Cerebellar cortex (tissue), 1 donor: ENCODE measurements around the gene GDF10.

Experiments
- DNase-seq: peaks from one replicate; pipeline ENCODE4 v3.0.0-alpha.2; 2015; ENCODE audit warnings: low spot score

Gene GDF10

DNA sequence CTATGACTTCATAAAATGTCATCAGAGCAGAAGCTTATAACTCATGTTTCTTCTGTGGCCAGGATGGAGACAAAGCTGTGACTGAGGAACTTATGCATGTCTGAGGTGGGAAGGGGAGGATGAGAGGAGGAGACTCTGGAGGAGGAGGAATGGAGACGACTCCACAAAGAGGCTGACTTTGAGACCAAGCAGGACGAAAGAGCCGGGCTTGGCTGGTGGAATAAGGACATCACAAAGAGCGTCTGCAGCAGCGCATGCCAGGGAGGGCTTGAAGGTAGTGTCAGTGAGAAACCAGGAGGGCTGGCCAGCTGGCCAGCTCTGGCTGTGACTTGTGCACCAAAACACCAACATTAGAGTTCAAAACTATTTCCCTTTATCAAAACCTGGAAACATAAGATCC, 16.1 kb downstream of the GDF10 start:
- no peak for DNase-seq

DNA sequence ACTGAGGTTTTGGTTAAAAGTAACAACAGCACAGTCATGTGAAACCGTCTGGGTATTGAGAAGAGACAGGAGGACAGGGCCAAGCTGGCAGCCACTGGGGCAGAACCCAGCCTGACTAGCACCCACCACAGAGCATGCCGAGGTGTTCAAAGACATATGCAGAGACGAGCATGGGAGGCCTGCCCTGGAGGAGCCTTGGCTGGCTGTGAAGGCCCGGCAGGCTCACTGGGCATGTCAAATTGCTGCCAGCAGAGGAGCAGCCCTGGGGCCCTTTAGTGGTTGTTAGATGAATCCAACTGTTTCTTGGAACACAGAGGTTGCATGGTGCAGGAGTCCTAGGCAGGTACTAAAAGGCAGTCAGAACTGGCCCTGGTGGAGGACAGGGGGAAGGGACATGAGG, 17.3 kb downstream of the GDF10 start:
- no peak for DNase-seq

DNA sequence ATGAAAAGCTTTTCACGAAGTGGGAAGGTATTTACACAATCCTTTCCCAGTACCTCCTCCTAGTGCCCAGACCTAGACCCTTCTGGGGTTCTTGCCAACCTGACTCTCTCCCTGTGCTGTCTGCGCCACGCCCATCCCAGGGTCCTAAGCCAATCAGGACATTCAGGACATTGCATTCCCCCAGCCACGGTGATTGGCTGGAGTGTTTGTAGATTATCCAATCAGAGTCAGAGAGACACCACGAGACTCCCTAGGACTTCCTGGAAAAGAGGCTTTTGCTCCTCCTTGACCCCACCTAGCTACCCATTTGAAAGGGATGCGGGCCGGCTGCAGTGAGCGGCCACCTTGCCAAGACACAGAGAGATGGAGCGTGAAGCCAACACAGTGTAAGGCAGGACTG, 18.7 kb downstream of the GDF10 start:
- DNase-seq: no peak

GRCh38 chr10:47319784-47320183, 19.8 kb downstream of the GDF10 start:
- DNase-seq: no peak

GRCh38 chr10:47320812-47321211, 20.8 kb downstream of the GDF10 start:
- DNase-seq: no peak

GRCh38 chr10:47321521-47322195, 21.7 kb downstream of the GDF10 start:
- no peak for DNase-seq

DNA sequence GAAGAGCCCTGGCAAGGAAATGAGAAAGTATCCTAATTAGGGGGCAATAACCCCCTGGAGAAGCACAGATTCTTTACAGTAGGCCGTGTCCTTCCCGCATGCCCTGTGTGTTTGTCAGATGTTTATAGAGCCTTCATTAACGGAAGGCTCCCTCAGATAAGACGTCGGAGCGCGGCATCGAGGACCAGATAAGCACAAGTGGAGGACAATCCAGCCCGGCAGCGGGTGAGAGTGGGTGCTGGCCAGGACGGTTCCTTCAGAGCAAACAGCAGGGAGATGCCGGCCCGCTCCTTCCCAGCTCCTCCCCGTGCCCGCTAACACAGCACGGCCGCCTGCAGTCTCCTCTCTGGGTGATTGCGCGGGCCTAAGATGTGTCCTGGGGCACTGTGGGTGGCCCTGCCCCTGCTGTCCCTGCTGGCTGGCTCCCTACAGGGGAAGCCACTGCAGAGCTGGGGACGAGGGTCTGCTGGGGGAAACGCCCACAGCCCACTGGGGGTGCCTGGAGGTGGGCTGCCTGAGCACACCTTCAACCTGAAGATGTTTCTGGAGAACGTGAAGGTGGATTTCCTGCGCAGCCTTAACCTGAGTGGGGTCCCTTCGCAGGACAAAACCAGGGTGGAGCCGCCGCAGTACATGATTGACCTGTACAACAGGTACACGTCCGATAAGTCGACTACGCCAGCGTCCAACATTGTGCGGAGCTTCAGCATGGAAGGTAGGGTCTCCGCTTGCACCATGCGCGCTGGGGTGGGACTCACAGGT, 22.5 kb downstream of the GDF10 start, which contains the start of gene GDF2:
Gene GDF2, plus strand, starts transcription at position 155 of the 762 bp plus-strand sequence. Its CDS starts 215 bp downstream, at position 370.
- no peak for DNase-seq

- DNase-seq: no peak
Observed at GRCh38 chr10:47323087-47323486, 23.1 kb downstream of the GDF10 start.

- no peak for DNase-seq
Observed at GRCh38 chr10:47323636-47324296, 23.8 kb downstream of the GDF10 start.

DNA sequence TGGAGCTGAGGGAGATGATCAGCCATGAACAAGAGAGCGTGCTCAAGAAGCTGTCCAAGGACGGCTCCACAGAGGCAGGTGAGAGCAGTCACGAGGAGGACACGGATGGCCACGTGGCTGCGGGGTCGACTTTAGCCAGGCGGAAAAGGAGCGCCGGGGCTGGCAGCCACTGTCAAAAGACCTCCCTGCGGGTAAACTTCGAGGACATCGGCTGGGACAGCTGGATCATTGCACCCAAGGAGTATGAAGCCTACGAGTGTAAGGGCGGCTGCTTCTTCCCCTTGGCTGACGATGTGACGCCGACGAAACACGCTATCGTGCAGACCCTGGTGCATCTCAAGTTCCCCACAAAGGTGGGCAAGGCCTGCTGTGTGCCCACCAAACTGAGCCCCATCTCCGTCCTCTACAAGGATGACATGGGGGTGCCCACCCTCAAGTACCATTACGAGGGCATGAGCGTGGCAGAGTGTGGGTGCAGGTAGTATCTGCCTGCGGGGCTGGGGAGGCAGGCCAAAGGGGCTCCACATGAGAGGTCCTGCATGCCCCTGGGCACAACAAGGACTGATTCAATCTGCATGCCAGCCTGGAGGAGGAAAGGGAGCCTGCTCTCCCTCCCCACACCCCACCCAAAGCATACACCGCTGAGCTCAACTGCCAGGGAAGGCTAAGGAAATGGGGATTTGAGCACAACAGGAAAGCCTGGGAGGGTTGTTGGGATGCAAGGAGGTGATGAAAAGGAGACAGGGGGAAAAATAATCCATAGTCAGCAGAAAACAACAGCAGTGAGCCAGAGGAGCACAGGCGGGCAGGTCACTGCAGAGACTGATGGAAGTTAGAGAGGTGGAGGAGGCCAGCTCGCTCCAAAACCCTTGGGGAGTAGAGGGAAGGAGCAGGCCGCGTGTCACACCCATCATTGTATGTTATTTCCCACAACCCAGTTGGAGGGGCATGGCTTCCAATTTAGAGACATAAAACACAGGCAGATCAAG, 25.6 kb downstream of the GDF10 start:
- DNase-seq: no peak

GRCh38 chr10:47326306-47326926, 26.4 kb downstream of the GDF10 start:
- no peak for DNase-seq

DNA sequence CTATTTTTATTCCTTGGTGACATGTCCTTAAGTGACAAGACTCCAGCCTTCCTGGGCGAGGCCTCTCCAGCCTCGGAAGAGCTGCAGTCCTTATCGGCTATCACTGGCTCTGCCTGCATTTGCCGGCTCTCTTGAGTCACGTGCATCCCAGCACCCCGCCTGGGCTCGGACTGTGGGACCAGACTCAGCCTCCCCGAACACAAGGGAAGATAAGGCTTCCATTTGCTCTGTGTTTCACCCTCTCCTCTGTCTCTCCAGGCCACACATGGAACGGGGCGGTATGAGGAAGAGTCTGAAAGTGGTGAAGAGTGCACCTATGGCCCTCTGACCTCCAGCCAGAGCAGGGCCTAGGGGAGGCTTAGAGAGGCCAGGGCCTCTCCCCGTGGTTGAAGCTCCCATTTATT, 26.9 kb downstream of the GDF10 start:
- no peak for DNase-seq

DNA sequence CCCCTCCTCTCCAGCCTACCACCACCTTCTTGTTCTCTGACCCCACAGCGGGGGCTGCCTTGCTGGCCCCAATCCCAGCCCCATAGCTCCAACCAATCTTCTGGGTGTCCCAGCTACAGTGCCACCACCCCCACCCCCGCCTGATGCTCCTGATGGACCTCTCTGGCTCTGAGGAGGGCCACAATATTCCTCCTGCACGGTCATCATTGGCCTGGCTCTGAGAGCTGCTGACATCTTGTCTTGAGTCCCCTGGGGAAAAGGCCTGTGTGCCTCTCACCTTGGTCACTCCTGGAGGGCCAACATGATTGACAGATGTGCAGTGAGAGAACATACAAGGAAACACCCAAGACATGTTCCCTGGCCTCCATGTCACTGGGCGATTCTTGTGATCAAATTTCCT, 29.9 kb downstream of the GDF10 start:
- DNase-seq: no peak

- no peak for DNase-seq
Observed at GRCh38 chr10:47330366-47330765, 30.4 kb downstream of the GDF10 start.

DNA sequence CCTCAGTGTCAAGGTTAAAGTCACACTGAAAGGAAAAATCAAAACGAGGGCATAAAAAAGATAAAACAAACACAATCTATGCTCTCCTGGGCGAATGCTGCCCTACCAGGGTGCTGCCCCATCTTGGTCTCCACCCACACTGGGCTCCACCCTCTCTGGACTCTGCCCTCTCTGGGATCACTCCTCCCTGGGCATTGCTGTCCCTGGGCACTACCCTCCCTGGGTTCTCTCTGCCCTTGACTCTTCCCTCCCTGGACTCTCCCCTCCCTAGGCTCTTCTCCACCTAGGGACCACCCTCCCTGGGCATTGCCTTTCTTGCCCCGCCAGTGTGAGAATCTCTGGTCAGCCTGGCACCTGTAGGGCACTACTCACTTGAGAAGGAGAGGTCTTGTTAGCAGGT, 30.8 kb downstream of the GDF10 start:
- no peak for DNase-seq

- DNase-seq: no peak
Observed at GRCh38 chr10:47331491-47331890, 31.5 kb downstream of the GDF10 start.

- no peak for DNase-seq
Observed at GRCh38 chr10:47331954-47332353, 32.0 kb downstream of the GDF10 start.

DNA sequence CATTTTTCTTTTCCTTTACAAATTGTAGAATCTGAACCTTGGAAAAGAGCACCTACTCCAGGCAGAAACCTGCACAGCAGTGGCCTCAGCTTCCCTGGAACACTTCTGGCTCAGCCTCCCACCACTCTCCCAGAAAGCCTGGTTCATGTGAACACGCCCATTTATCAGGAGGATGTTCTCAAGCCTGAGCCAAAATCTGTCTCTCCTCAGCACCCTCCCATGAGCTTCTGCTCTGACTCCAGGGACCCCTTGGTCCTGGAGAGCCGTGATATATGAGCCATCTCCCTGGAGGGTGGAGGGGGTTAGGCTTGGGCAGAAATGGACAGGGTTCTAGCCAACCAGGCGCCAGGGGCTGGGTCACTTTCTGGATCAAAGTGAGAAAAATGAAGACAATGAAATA, 32.4 kb downstream of the GDF10 start:
- DNase-seq: no peak

DNA sequence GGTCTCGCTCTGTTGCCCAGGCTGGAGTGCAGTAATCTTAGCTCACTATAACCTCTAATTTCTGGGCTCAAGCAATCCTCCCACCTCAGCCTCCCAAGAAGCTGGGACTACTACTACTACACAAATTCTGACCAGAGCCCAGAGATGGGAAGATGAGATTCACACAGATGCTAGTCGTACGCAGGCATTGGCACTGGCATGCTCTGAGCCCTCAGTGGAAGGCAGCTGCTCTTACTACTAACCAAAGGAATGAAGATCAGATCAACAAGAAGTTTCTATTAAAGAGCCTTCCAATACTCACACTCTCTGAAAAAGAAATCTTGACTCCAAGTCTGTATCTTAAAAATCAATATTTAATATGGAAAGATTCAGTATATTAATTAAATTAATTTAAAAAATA, 32.9 kb downstream of the GDF10 start:
- no peak for DNase-seq

DNA sequence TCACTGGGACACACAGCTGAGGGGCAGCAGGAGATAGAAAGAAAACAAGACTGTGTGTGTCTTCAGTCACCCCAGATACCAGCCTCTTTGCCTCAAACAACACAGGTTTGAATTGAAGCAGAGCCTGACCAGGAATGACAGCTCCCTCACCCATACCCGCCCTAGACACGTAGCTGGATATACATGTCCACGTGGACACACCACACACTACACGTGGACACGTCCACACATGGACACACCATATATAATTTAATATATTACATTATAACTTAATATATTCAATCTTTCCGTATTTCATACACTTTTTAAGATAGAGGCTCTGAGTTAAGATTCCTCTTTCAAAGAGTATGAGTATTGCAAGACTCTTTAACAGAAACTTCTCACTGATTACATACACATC, 33.5 kb downstream of the GDF10 start:
- DNase-seq: no peak
